NB4 (cell line): ENCODE results near the gene PCSK5.

ENCODE experiments used
- MAX ChIP-seq: IDR thresholded peaks from 2 replicates; pipeline ENCODE4 v1.6.1; 2011; ENCODE audit warnings: low read depth, low read length
- MYC ChIP-seq: IDR thresholded peaks from 2 replicates; pipeline ENCODE4 v1.6.1; 2011; ENCODE audit warnings: low read depth, low read length
- POLR2A ChIP-seq: IDR thresholded peaks from 2 replicates; pipeline ENCODE4 v1.6.1; 2011; ENCODE audit warnings: mild to moderate bottlenecking; ENCODE audit not compliant: insufficient read length; ENCODE audit errors: extremely low read depth
- TF ChIP-seq, protein P1 (sequence below): IDR thresholded peaks from one replicate; pipeline ENCODE4 v1.5.1; 2012; ENCODE audit warnings: low read depth, low read length

DNA sequence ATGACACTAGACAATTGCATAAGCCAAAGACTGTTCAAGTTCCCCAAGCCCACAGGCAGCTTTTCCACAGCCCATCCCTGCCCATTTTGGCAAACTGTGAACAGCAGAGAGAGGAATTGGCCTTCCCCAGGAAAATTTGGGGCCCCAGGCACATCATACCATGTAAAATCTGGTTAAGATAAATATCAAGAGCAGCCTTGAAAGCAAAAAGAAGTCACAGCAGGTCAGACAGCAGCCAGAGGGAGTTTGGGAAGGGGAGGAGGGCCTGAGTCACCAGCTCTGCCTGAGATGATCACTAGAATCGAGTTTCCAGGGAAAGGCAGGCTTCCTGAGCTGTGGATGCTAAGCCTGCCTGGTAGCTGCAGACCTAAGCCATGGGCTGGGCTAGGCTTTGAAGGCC is 324.6 kb downstream of the PCSK5 start:
- TF ChIP-seq, protein P1, sequence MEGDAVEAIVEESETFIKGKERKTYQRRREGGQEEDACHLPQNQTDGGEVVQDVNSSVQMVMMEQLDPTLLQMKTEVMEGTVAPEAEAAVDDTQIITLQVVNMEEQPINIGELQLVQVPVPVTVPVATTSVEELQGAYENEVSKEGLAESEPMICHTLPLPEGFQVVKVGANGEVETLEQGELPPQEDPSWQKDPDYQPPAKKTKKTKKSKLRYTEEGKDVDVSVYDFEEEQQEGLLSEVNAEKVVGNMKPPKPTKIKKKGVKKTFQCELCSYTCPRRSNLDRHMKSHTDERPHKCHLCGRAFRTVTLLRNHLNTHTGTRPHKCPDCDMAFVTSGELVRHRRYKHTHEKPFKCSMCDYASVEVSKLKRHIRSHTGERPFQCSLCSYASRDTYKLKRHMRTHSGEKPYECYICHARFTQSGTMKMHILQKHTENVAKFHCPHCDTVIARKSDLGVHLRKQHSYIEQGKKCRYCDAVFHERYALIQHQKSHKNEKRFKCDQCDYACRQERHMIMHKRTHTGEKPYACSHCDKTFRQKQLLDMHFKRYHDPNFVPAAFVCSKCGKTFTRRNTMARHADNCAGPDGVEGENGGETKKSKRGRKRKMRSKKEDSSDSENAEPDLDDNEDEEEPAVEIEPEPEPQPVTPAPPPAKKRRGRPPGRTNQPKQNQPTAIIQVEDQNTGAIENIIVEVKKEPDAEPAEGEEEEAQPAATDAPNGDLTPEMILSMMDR: no peak
- no peak for TF ChIP-seq POLR2A
- TF ChIP-seq MYC: no peak
- TF ChIP-seq MAX: no peak
